Mucosa of descending colon (tissue), 3 donors: ENCODE measurements around the gene MYO1H. TPM values are rescaled to one million over a fixed set of nuclear protein-coding genes. Genes with fewer than 3 reads are reported as not detected.

Experiments used
- total RNA-seq, 3 donors: library from RNA; stranded (reverse); fragmentation: NEBNext Ultra II Directional in 2 of 3; extraction: Animal tissue kit (Norgen Biotek cat#: 25700) in 2 of 3; gene quantifications; one replicate each; pipeline versions ENCODE4 v1.2.1 to v1.2.4, GENCODE V29; 2021 to 2023
- donor health status: DM: no; HTN: no; CAD: no; lungs with moderate emphysema.
- donor health status: DM: no; HTN: no; CAD: no.
- donor health status: DM: no; HTN: yes; CAD: no.

Gene MYO1H
- total RNA-seq, 3 donors from 2014 or later: 0.41 TPM; not detected in 2

Other genes starting within 250 kb of the MYO1H start
- gene ACACB, start 231.3 kb upstream of the MYO1H start, total RNA-seq: 100 to 1,000 TPM in 1 of 3 donors, 10 to 100 TPM in 2; 54.4 to 155 (median 66.3) TPM
- under 1 TPM in 1 of 3 donors, not detected in 2; 0.25 TPM for gene FOXN4, start 38.6 kb upstream of the MYO1H start, total RNA-seq
- gene KCTD10, start 129.4 kb downstream of the MYO1H start, total RNA-seq: 10 to 100 TPM; 81.1 to 86.3 (median 86.0) TPM
- gene UBE3B, start 129.7 kb downstream of the MYO1H start, total RNA-seq: 10 to 100 TPM; 52.5 to 62.3 (median 54.6) TPM
- gene MMAB, start 225.6 kb downstream of the MYO1H start, total RNA-seq: 10 to 100 TPM; 29.9 to 45.5 (median 42.0) TPM
- 10 to 100 TPM; 18.9 to 30.0 (median 29.8) TPM for gene MVK, start 225.9 kb downstream of the MYO1H start, total RNA-seq